Right atrium auricular region (tissue), 2 donors: ENCODE measurements around the gene TMEM129. TPM values are rescaled to one million over a fixed set of nuclear protein-coding genes. Genes with fewer than 3 reads are reported as not detected.

Source experiments
- DNase-seq: peaks from one replicate; pipeline ENCODE4 v3.0.0-alpha.2; 2019; ENCODE audit warnings: low spot score
- H3K27ac ChIP-seq, 2 donors: fragments of 200-600 bp; sonication (generic); 1 replicate in 1 of 2; 2 replicates in 1 of 2; pipeline ENCODE4 v1.5.1; 2016 to 2019
- H3K27me3 ChIP-seq, 2 donors: fragments of 200-600 bp; sonication (generic); one replicate each; pipeline versions ENCODE4 v1.5.1 to v1.6.0; 2017 to 2019
- H3K36me3 ChIP-seq: fragments of 200-600 bp; sonication (generic); one replicate; pipeline ENCODE4 v1.5.1; 2016
- H3K4me1 ChIP-seq, 2 donors: fragments of 200-600 bp; sonication (generic); one replicate each; pipeline versions ENCODE4 v1.5.1 to v1.6.0; 2017 to 2019
- H3K4me3 ChIP-seq, 2 donors: fragments of 200-600 bp; sonication (generic); 1 replicate in 1 of 2; 2 replicates in 1 of 2; pipeline ENCODE4 v1.5.1; 2017 to 2019; ENCODE audit warnings: mild to moderate bottlenecking in 1 of 2, moderate library complexity in 1 of 2
- H3K9me3 ChIP-seq, 2 donors: fragments of 200-600 bp; sonication (generic); one replicate each; pipeline ENCODE4 v1.5.1; 2019
- total RNA-seq, 2 donors: library from RNA; depleted of rRNA; stranded (reverse); fragments of >200 nt; gene quantifications; one replicate each; pipeline ENCODE4 v1.1.0, GENCODE V29; 2016
- TF ChIP-seq, protein P1 (sequence below), 2 donors: fragments of 200-600 bp; sonication (generic); IDR thresholded peaks; one replicate each; pipeline ENCODE4 v1.5.1; 2019; ENCODE audit warnings: antibody characterized with exemption in 2 of 2

The TMEM129 gene
- total RNA-seq, 2 donors from 2014 or later, result 59.0 to 75.4 TPM

DNA sequence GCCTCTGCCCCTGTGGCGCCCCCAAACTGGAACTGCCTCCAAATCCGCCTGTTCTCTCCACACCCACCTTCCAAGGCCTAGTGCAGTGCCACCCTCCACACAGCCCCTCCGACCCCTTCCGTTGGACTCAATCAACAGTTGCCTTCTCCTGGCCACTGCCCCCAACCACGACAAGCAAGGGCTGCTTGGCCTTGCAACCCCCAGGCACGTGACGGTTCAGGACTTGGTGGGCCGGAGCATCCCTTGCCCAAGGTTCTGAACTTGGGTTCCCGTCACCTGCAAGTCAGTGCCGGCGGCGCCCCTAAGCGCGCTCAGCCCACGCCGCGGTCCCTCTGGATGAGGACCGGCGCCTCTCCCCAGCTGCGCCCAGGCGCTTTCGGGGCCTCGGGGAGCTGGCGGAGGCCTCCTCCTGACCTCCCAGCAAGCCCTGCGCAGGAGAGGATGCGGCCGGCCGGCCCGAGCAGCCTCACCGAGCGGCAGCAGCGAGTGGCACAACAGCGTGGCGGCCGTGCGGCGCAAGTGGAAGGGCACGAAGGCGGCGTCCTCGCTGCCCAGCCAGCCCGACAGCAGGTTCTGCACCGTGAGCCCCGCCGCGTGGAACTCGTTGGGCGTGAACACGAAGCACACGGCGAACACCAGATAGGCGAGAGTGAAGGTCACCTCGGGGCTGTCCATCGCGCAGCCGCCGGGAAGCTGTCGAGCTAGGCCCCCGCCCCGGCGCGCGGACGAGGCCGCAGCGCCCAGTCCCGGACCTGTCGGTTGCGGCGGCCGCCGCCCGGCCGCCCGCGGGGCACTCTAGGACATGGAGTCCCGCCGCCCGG lies 750 bp downstream of the TMEM129 start:
- H3K9me3 ChIP-seq, result no peaks in the 10 kb centered on the region
- H3K27me3 ChIP-seq, result no peaks in the 10 kb centered on the region
- peaks cover 0 to 54% of the 10 kb centered on the region in 2 donors for H3K4me1 ChIP-seq
- H3K27ac ChIP-seq, result peak overlapping the region; percentile 92 to 95
- no peak for DNase-seq
- peaks cover 18% of the 10 kb centered on the region for H3K36me3 ChIP-seq
- H3K4me3 ChIP-seq, result peak overlapping the region; percentile 71 to 76
- TF ChIP-seq, protein P1, sequence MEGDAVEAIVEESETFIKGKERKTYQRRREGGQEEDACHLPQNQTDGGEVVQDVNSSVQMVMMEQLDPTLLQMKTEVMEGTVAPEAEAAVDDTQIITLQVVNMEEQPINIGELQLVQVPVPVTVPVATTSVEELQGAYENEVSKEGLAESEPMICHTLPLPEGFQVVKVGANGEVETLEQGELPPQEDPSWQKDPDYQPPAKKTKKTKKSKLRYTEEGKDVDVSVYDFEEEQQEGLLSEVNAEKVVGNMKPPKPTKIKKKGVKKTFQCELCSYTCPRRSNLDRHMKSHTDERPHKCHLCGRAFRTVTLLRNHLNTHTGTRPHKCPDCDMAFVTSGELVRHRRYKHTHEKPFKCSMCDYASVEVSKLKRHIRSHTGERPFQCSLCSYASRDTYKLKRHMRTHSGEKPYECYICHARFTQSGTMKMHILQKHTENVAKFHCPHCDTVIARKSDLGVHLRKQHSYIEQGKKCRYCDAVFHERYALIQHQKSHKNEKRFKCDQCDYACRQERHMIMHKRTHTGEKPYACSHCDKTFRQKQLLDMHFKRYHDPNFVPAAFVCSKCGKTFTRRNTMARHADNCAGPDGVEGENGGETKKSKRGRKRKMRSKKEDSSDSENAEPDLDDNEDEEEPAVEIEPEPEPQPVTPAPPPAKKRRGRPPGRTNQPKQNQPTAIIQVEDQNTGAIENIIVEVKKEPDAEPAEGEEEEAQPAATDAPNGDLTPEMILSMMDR (IDR thresholded peaks at IDR 0.05), result no peak

DNA sequence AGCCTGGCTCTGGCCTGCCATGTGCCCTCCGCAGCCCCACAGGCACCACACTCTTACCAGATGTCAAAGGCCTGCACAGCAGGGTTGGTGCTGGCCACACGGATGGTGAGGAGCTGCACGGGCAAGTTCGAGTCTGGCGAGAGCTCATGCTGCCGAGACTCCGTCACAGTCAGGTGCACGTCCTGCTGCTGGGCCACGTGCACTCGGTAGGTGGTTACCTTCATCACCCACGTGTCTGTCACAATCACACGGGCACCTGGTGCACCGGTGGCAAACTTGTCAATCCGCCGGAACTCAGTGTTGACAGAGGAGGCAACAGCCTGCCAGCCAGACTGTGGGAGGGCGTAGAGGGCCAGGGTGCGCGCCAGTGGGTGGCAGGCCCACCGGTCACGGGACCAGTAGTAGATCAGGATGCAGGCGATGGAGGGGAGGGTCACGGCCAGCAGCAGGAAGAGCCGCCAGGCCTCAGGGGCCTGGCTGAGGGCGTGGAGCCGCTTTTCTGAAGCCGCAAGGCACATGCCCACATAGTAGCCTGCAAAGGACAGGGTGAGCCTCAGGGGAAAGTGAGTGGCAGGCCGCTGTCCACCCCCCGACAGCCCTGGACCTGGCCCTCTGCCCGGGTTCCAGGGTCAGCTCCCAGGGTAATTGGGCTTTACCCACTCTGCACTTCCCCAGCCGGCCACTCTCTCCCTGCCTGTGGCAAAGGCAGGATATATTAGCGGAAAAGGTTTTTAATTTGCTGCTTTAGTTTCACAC lies 2.9 kb downstream of the TMEM129 start:
- TF ChIP-seq, protein P1 (IDR thresholded peaks at IDR 0.05), result no peak
- peaks cover 0 to 74% of the 10 kb centered on the region in 2 donors for H3K4me1 ChIP-seq

DNA sequence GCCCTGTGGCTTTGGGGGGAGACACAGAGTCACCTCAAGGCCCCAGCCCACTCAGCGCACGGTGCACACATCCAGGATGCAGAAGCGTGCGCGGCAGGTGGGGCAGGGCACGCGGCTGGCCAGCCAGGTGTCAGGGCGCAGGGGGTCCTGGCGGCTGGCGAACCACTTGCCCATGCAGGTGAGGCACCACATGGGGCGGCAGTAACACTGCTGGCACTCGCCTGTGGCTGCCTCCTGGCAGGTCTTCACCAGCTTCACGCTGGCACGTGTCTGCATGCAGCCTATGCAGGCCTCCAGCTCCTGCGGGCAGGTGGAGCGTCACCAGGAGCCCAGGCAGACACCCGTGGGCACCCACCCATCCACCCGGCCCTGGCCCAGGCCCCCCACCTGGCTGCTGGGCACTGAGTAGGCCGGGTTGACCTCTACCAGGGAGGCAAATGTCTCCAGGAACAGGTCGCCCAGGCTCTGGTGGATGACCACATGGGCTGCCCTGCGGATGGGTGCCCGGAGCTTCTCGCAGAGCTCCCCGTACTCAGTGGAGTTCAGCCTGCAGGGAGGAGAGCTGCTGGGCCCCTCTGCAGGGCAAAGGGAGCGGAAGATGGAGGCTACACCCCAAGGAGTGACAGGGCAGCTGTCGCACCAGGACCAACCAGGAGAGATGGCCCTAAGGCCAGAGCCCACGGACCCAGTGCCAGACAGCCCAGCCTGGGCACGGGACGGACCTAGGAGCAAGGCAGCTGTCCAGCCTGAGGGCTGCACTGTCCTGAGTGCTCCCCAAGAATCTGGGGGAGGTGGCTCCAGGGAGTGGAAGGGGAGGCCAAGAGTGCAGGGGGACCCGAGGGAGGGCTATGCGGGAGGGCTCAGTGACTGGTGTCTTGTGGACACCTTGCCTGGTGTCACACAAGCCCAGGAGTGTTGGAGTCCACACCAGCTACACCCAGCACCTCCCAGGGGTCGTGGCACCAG lies 3.7 kb downstream of the TMEM129 start:
- H3K4me1 ChIP-seq, result peaks cover 0 to 76% of the 10 kb centered on the region in 2 donors
- no peak overlapping the region for H3K27ac ChIP-seq
- TF ChIP-seq, protein P1 (IDR thresholded peaks at IDR 0.05), result no peak
- no peak for DNase-seq
- H3K4me3 ChIP-seq, result no peak overlapping the region
- H3K27me3 ChIP-seq, result no peaks in the 10 kb centered on the region
- no peaks in the 10 kb centered on the region for H3K9me3 ChIP-seq
- H3K36me3 ChIP-seq, result peaks cover 18% of the 10 kb centered on the region

More for the DNA sequence above, 2.9 kb downstream of the TMEM129 start:
- peak overlapping the region in 1 of 2 donors; percentile 48 for H3K27ac ChIP-seq
- H3K27me3 ChIP-seq, result no peaks in the 10 kb centered on the region
- no peaks in the 10 kb centered on the region for H3K9me3 ChIP-seq
- DNase-seq, result no peak
- peaks cover 18% of the 10 kb centered on the region for H3K36me3 ChIP-seq
- H3K4me3 ChIP-seq, result no peak overlapping the region

DNA sequence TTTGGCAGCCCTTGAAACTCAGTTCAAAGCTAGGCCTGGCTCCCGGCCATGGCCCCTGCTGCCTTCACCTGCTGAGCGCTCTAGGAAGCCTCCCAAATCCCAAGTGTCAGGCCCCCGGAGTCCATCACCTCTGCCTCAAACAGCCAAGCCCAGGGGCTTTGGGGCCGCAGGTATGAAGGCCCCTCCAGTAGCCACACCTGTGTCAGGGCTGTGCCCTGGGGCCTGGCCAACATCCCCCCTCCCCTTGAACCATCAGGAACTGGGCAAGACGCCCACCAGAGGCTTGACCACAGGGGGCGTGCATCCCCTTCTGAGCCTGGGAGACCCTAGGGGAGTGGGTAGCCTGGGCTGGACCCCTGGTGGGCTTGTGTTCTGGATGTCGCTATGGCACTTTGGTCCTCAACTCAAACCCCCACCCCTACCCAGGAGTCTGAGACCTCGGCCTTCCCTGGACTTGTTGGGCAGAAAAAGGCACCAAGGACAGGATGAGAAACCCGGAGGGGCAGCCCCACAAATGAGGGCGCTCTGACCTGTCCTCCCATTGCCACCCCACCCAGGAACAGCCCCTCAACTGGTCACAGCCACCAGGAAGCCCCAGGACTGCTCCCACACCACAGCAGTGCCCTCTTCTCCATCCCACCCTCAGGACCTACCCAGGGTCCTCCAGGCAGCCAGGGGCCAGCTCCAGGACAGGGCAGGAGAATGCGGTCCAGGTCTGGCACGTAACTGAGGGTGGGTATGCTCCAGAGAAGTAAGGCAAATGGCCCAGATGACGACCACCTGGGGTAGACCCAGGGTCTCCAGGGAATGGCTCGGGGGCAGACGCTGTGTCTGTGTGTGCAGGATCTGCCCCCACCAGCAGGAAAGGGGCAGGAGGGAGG lies 4.8 kb downstream of the TMEM129 start:
- H3K27ac ChIP-seq, result no peak overlapping the region
- DNase-seq, result no peak
- H3K4me3 ChIP-seq, result no peak overlapping the region
- H3K4me1 ChIP-seq, result peaks cover 0 to 65% of the 10 kb centered on the region in 2 donors
- H3K27me3 ChIP-seq, result no peaks in the 10 kb centered on the region
- H3K36me3 ChIP-seq, result peaks cover 18% of the 10 kb centered on the region
- TF ChIP-seq, protein P1 (IDR thresholded peaks at IDR 0.05), result no peak
- H3K9me3 ChIP-seq, result no peaks in the 10 kb centered on the region
